ENCODE data around the gene FAM89B. TPM values are rescaled to one million over a fixed set of nuclear protein-coding genes. Genes with fewer than 3 reads are reported as not detected.

Gene FAM89B
- total and polyA plus RNA-seq, 2 donors (not counting 1 experiment from before 2014, with no cell fraction given), result 30.4 to 50.2 TPM

DNA sequence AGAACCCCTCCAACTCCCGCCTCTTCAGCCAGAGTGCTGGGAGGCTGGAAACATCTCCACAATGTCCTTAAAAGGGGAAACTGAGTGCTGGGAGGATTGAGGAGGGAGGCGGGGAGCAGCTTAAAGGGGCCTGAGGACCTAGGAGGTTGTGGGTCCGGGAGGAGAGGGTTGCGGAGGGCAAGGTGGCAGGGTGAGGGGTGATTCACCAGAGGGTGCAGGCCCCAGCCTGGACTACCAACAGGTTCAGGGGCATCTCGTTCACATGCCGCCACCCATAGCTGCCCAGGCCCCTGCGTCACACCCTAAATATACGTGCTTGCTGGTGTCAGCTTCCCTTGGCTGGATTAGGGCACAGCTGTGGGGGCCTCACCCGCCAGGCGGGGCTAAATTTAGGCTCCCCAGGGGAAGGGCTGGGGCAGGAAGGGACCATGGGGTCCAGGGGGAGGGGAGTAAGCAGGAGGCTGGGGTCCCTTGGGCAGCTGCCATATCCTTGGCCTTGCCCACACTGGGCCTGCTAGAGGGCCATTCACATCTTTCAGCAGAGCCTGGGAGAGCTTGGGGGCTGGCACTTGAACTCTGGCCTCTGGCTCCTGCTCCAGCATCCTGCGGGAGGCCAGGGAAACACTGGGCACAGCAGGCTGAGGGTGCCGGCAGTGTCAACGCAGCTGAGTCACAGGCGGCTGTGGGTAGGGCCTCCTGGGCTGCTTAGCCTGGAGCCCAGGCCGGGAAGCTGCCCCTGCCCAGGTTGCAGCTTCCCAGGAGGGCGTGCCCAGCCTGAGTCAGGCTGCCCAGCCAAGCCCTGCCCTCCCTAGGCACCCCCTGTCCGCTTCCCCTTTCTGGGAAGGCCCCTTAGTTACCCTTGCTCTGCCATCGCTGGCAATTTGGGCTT is 4.8 kb downstream of the FAM89B start:
- no peaks in the 10 kb centered on the region for H3K27me3 Mint-ChIP-seq
- Histone ChIP-seq H3K79me2 (ENCODE audit: control insufficient read depth, insufficient read depth, low read length) (peaks cover 17% of the 10 kb centered on the region), H3K9me3 (ENCODE audit: control extremely low read depth in 1 of 3, control insufficient read depth in 2 of 3, insufficient read depth in 1 of 3, low read length in 2 of 3) (no peaks in the 10 kb centered on the region), H3K27ac (ENCODE audit: low read length in 2 of 2) (peak overlapping the region; percentile 92 to 94), H3K9ac (ENCODE audit: low read length) (peak overlapping the region; percentile 83), H2AFZ (ENCODE audit: insufficient read depth, low read depth, low read length, poor library complexity, severe bottlenecking) (no peak overlapping the region), H3K4me3 (ENCODE audit: control extremely low read depth in 1 of 5, extremely low read depth in 1 of 5, insufficient read depth in 1 of 5, low read depth in 2 of 5, low read length in 4 of 5) (peak overlapping the region; percentile 51 to 90 (median 60)), H3K36me3 (replicated peaks in 1 of 2; ENCODE audit: control extremely low read depth in 1 of 2, control insufficient read depth in 1 of 2, extremely low read depth in 1 of 2, insufficient read depth in 2 of 2, low read length in 1 of 2) (peaks cover 5 to 37% of the 10 kb centered on the region in 2 experiments), H3K4me1 (ENCODE audit: control insufficient read depth in 2 of 2, insufficient read depth in 2 of 2, low read length in 2 of 2) (peaks cover 27 to 48% of the 10 kb centered on the region in 2 donors), H3K4me2 (replicated peaks; ENCODE audit: low read depth, low read length, poor library complexity, severe bottlenecking) (peak overlapping the region; percentile 100), H4K20me1 (ENCODE audit: control insufficient read depth, insufficient read depth, low read length, poor library complexity, severe bottlenecking) (peaks cover 26% of the 10 kb centered on the region), H3K27me3 (replicated peaks in 1 of 4; ENCODE audit: control extremely low read depth in 1 of 4, control insufficient read depth in 3 of 4, insufficient read depth in 4 of 4, low read length in 3 of 4) (no peaks in the 10 kb centered on the region)
- H3K4me1 Mint-ChIP-seq, result peaks cover 50% of the 10 kb centered on the region
- no peak for TF ChIP-seq EZH2 (IDR thresholded peaks at IDR 0.05; ENCODE audit: borderline replicate concordance, insufficient read depth, low read depth, low read length, poor library complexity, severe bottlenecking)
- TF ChIP-seq, protein P1, sequence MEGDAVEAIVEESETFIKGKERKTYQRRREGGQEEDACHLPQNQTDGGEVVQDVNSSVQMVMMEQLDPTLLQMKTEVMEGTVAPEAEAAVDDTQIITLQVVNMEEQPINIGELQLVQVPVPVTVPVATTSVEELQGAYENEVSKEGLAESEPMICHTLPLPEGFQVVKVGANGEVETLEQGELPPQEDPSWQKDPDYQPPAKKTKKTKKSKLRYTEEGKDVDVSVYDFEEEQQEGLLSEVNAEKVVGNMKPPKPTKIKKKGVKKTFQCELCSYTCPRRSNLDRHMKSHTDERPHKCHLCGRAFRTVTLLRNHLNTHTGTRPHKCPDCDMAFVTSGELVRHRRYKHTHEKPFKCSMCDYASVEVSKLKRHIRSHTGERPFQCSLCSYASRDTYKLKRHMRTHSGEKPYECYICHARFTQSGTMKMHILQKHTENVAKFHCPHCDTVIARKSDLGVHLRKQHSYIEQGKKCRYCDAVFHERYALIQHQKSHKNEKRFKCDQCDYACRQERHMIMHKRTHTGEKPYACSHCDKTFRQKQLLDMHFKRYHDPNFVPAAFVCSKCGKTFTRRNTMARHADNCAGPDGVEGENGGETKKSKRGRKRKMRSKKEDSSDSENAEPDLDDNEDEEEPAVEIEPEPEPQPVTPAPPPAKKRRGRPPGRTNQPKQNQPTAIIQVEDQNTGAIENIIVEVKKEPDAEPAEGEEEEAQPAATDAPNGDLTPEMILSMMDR (IDR thresholded peaks at IDR 0.05), result no peak
- H3K9me3 Mint-ChIP-seq (ENCODE audit: insufficient read depth), result no peaks in the 10 kb centered on the region
- intact Hi-C loops (cut with micrococcal nuclease), result loop anchor here (10.0 kb wide), 1 partner anchor 832 kb away; the partner anchor contains the start of gene RASGRP2
- CTCF ChIA-PET, result interaction anchor here (0.6 to 5.5 kb wide), 12 partner anchors 11 to 538 kb away, joined by 3 to 97 read pairs (median 3); partner anchors contain the start of gene PCNX3
- POLR2A ChIA-PET, result interaction anchor here (0.7 to 7.5 kb wide), 10 partner anchors 11 to 158 kb away, joined by 3 to 53 read pairs (median 8); partner anchors contain the start of genes MAP3K11, NEAT1, PCNX3 and SCYL1
- DNase-seq, result peak; percentile 85
- peak overlapping the region; percentile 96 for H3K27ac Mint-ChIP-seq
- WGBS (ENCODE audit: insufficient coverage), result 8% methylated on average over 15 of the region's 18 CpGs
- peak overlapping the region; percentile 98 for H3K4me3 Mint-ChIP-seq
- ATAC-seq (ENCODE audit: low read depth), result peak; percentile 25
